WERI-Rb-1 (cell line): ENCODE measurements around the gene USP9X.
A peak's percentile ranks its signal among the peaks of the same experiment; 100 is the strongest.

Source experiments
- DNase-seq: peaks from one replicate; pipeline ENCODE4 v3.0.0-alpha.2; 2020
- H3K27ac ChIP-seq: fragments of 250-450 bp; sonication (Bioruptor Pico); 2 replicates; pipeline ENCODE4 v1.5.1; 2020; ENCODE audit warnings: mild to moderate bottlenecking, moderate library complexity
- H3K27me3 ChIP-seq: fragments of 250-450 bp; sonication (Bioruptor Pico); 2 replicates; pipeline ENCODE4 v1.5.1; 2021; ENCODE audit warnings: mild to moderate bottlenecking, low read depth, moderate library complexity; ENCODE audit not compliant: insufficient read depth, severe bottlenecking
- H3K36me3 ChIP-seq: fragments of 250-450 bp; sonication (Bioruptor Pico); 2 replicates; pipeline ENCODE4 v1.5.1; 2020; ENCODE audit warnings: mild to moderate bottlenecking, moderate library complexity
- H3K4me3 ChIP-seq: 2 replicates; pipeline ENCODE4 v1.5.1; 2011; ENCODE audit warnings: low read depth, mild to moderate bottlenecking, control low read depth, low read length
- H3K9me3 ChIP-seq: fragments of 250-450 bp; sonication (Bioruptor Pico); 2 replicates; pipeline ENCODE4 v1.5.1; 2021; ENCODE audit warnings: mild to moderate bottlenecking, moderate library complexity; ENCODE audit not compliant: severe bottlenecking
- CTCF ChIP-seq: IDR thresholded peaks from 2 replicates; pipeline ENCODE4 v1.5.1; 2011; ENCODE audit warnings: low read depth, mild to moderate bottlenecking, control low read depth, inconsistent platforms, low read length

USP9X gene

DNA sequence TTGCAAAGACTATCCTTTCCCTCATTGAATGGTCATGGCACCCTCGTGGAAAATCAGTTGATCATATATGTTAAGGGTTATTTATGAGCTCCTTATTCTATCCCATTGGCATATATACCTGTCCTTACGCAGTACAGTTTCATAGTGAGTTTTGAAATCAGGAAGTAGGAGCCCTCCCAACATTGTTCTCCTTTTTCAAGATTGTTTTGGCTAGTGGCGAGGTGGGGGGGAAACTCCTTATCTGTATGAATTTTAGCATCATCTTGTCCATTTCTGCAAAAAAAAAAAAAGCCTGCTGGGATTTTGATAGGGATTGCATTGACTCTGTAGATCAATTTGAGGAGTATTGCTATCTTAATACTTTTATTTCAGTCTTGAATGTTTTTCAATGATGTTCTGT lies 2.5 kb upstream of the USP9X start:
- peaks cover 9% of the 10 kb centered on the region for H3K36me3 ChIP-seq
- TF ChIP-seq CTCF = no peak
- H3K27ac ChIP-seq = no peak overlapping the region
- no peak overlapping the region for H3K4me3 ChIP-seq
- no peaks in the 10 kb centered on the region for H3K27me3 ChIP-seq
- DNase-seq = no peak
- H3K9me3 ChIP-seq = no peaks in the 10 kb centered on the region

DNA sequence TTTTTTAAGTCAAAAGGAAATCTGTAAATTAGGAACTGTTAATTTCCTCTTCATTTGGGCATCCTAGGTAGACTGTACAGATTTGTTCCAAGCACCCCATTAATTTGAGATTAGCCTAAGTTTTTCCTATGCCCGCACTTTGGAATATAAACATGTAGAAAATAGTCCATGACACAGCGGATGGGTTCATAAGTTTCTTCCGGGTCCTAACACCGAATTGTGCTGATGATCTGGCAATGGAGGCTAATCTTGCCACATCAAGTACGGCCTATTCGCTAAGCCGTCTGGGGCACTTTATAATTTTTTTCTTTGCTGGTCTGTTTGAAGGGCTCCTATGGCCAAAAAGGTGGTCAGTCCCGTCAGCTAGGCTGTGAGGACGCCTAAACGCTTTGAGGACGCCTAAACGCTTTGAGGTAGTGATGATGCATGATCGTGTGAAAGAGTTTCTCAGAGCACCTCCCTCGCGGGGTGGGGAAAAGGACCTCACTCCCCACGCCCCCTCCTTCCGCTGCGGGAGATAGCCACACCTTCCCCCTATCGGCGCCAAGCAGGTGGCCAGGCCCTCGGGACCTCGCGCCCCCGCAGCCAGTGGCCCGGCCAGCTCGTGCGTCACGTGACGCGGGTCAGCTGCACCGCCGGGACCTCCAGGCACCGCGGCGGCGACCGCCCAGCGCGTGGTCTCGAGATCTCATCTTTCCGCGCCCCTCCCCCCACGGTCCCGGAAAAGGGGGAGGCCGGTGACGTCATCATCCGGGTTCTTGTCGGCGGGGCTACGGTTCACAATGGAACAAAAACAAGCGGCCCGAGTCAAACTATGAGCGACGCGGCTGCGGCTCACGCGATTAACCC lies 977 bp upstream of the USP9X start:
- H3K9me3 ChIP-seq = no peaks in the 10 kb centered on the region
- H3K27ac ChIP-seq = peak overlapping the region; percentile 100
- no peaks in the 10 kb centered on the region for H3K27me3 ChIP-seq

GRCh38 chrX:41085512-41085877 lies 250 bp downstream of the USP9X start:
- H3K27me3 ChIP-seq = no peaks in the 10 kb centered on the region
- DNase-seq = peak; percentile 48
- H3K4me3 ChIP-seq = peak overlapping the region; percentile 78
- peak overlapping the region; percentile 100 for H3K27ac ChIP-seq
- H3K9me3 ChIP-seq = no peaks in the 10 kb centered on the region
- H3K36me3 ChIP-seq = peaks cover 21% of the 10 kb centered on the region
- no peak for TF ChIP-seq CTCF

More for the DNA sequence above, 977 bp upstream of the USP9X start:
- peak; percentile 98 for DNase-seq
- Histone ChIP-seq H3K36me3 (peaks cover 19% of the 10 kb centered on the region), H3K4me3 (peak overlapping the region; percentile 78)
- TF ChIP-seq CTCF = no peak

GRCh38 chrX:41085878-41086626 lies 807 bp downstream of the USP9X start:
- Histone ChIP-seq H3K36me3 (peaks cover 21% of the 10 kb centered on the region), H3K27me3 (no peaks in the 10 kb centered on the region), H3K9me3 (no peaks in the 10 kb centered on the region), H3K27ac (peak overlapping the region; percentile 100), H3K4me3 (peak overlapping the region; percentile 78)
- TF ChIP-seq CTCF = no peak
- DNase-seq = peak; percentile 62

DNA sequence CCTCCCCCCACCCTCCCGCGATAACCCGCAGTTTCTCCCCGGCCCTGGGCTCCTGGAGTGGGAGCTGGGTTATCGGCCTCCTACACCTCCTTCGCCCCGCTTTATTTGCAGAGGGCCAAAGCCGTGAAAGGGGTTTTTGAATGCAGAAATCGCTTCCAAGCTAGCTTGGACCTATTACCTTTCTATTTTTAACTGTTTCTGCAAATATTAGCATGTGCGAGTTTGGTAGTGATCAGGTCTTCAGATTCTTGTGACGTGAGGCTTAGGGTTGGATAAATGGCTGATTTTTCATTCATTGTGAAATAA lies 1.3 kb downstream of the USP9X start:
- Histone ChIP-seq H3K36me3 (peaks cover 21% of the 10 kb centered on the region), H3K9me3 (no peaks in the 10 kb centered on the region), H3K27me3 (no peaks in the 10 kb centered on the region), H3K27ac (peak overlapping the region; percentile 100), H3K4me3 (peak overlapping the region; percentile 78)
- TF ChIP-seq CTCF = no peak
- DNase-seq = no peak
